GM18909 (cell line): ENCODE data around the gene PLXNA3.

Source experiments
- ATAC-seq: cut with Tn5 transposase; IDR thresholded peaks from one replicate; pipeline ENCODE4 v1.9.1; 2021; ENCODE audit warnings: mild to moderate bottlenecking; ENCODE audit not compliant: unreplicated experiment, poor library complexity

The PLXNA3 gene

DNA sequence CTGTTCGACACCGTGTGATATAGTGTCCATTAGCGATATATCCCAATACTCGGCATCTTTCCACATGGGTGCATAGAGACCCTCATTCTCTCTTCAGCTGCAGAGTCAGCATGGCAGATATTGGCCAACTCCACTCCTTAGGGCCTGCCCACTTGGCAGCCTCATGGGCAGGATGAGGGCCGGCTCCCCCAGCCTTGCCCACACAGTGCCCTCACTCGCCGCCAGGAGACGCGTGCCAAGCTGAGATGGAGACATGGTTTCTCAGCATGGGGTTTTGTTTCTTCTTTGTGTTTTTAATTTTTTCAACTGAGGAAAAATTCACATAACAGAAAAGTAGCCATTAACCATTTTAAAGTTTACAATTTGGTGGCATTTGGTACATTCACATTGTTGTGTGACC lies 5.3 kb upstream of the PLXNA3 start:
- no peak for ATAC-seq

DNA sequence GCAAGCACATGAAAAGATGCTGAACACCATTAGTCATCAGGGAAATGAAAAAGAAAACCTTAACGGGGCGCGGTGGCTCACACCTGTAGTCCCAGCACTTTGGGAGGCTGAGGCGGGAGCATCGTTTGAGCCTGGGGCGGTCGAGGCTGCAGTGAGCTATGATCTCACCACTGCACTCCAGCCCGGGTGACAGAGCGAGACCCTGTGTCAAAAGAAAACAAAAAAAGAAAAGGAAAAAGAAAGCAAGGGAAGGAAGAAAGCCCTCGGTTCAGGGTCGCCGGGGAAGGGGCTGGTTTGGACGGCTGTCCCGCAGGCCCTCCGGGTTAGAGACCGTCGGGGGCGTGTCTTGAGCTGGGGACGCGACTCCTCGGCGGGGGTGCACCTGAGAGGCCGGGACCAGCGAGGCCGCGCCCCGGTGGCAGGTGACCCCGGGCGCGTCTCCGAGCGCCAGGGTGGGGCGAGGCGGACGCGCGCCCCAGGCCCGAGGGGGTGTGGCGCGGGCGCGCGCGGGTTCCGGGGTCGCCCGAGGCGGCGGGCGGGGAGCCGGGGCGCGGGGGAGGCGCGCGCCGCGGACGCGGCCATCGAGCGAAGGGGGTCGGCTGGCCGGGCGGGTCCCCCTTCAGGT lies 478 bp upstream of the PLXNA3 start:
- ATAC-seq: peak; percentile 41

DNA sequence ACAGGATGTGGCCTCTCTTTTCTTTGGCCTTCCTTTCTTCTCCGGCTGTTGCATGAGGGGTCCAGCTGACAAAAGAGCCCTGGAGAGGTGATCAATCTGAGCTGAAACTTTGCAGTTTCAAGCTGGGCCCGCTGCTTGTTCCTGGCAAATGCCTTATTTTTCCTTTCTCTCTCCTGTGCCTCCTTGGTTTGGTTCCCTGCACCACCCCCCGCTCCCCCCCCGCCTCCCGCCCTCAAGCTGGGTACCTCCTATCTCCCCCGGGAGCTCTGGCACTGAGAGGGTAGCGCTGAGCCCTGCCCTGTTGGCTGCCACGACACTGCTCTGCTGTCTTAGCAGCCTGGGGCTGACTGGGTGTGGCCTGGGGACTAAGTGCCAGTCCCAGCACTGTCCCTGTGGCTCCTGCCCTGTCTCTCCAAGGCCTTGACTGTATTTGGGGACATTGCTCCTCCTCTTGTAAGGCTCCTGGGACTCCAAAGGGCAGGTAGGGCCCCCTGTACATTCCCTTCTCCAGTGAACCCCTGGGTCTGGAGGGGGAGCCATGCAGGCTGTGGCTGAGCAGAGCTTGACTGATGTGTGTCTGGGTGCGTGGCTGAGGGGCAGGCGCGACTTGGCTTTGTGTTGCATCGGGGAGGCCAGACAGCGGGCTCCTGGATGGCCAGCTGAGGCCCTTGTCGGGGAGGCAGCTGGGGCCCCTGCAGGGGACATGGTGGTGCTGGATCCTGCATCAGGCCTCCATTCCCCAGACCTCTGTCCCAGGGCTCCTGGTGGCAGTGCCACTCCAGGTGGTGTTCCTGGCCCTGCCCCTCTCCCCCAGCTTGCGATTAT lies 1.1 kb downstream of the PLXNA3 start:
- no peak for ATAC-seq

DNA sequence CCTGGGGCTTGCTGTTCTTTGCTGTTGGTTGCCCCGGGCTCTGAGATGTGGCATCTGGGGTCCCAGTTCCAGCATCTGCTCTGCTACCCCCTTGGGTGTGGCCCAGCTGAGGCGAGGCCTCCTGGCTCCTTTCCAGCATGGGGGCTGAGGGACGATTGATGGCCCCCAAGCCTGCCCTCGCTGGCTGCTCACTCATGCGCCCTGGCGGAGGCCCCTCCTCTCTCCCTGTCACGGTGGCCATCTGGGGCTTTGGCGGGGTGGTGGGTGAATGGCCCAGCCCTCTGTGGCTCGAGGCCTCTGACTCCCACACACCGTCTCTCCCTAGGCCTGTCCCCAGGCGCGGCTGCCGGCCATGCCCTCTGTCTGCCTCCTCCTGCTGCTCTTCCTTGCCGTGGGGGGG lies 1.8 kb downstream of the PLXNA3 start:
- no peak for ATAC-seq

DNA sequence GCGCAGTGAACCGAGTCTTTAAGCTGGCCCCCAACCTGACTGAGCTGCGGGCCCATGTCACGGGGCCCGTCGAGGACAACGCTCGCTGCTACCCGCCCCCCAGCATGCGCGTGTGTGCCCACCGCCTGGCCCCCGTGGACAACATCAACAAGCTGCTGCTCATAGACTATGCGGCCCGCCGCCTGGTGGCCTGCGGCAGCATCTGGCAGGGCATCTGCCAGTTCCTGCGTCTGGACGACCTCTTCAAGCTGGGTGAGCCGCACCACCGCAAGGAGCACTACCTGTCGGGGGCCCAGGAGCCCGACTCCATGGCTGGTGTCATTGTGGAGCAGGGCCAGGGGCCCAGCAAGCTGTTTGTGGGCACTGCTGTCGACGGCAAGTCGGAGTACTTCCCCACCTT lies 2.2 kb downstream of the PLXNA3 start:
- ATAC-seq: no peak

DNA sequence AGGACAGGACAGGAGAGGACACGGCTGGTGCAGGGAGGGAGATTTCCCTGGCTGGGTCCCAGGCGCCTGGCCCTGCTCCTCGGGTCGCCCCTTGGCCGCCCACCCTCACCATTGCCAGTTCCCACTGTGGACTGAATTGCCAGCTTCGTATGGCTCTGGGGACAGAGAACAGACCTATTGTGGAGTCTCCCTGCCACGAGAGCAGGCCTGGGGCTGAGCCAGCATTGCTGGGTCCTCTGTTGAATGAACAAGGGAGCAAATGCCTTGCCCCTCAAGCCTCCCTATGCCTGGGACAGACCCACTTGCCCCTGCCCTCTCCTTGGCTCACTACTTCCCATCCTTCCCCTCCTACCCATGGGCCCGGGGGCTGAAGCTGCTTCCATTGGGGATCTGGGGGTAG lies 4.3 kb downstream of the PLXNA3 start:
- ATAC-seq: no peak

DNA sequence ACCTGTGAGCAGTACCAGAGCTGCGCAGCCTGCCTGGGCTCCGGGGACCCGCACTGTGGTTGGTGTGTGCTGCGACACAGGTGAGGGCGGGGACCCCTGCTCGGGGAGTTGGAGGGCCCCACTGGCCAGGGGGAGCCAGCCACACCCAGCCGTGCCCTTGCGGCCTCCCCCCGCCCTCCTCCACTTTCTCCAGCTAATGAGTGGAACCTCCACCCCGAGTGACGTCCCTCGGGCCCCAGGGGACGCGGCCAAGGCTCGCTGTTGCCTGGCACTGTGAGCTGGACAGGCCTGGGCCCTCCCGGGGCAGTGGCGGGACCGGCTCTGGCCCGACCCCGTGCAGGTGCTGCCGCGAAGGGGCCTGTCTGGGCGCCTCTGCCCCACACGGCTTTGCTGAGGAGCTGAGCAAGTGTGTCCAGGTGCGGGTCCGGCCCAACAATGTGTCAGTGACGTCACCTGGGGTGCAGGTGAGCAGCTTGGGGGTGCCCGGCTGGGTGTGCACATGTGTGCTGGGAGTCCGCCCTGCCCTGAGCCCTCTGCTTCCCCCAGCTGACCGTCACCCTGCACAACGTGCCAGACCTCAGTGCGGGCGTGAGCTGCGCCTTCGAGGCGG lies 5.6 kb downstream of the PLXNA3 start:
- no peak for ATAC-seq

DNA sequence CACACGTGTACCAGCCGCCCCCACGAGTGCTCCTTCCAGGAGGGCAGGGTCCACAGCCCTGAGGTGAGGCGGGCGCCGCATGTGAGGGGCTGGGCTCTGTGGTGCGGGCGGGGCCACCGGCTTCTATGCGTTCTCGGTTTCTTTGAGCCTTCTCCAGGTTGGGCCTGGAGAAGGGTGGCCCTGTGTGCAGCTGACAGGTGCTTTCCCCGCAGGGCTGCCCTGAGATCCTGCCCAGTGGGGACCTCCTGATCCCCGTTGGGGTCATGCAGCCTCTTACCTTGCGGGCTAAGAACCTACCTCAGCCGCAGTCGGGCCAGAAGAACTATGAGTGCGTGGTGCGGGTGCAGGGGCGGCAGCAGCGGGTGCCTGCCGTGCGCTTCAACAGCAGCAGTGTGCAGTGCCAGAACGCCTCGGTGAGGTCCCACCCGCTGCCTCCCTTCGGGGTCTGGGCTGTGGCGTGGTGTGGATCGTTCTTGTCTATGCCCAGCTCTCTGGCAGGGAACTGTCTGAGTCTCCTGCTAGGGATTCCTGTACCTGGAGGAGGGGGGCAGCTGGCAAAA lies 6.8 kb downstream of the PLXNA3 start:
- ATAC-seq: no peak

DNA sequence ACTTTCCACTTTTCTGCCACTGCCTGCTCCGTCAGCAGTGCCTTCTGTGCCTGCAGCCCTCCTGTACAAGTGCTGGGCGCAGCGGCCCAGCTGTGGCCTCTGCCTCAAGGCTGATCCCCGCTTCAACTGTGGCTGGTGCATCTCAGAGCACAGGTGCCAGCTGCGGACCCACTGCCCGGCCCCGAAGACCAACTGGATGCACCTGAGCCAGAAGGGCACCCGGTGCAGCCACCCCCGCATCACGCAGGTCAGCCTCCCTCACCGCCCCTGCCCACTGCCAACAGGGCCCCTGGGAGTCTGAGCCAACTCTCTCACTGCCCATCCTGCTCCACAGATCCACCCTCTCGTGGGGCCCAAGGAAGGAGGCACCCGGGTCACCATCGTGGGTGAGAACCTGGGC lies 7.5 kb downstream of the PLXNA3 start:
- no peak for ATAC-seq

DNA sequence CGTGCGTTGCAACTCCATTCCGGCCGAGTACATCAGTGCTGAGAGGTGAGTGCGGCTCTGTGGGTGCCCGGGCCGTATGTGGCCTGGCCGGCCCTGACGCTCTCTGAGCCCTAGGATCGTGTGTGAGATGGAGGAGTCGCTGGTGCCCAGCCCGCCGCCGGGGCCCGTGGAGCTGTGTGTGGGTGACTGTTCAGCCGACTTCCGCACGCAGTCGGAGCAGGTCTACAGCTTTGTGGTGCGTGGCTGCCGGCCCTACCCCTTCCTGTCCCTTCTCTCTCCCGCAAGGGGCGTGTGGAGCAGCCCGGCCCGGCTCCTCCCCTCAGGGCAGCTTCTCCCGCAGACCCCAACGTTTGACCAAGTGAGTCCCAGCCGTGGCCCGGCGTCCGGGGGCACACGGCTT lies 8.0 kb downstream of the PLXNA3 start:
- ATAC-seq: no peak

DNA sequence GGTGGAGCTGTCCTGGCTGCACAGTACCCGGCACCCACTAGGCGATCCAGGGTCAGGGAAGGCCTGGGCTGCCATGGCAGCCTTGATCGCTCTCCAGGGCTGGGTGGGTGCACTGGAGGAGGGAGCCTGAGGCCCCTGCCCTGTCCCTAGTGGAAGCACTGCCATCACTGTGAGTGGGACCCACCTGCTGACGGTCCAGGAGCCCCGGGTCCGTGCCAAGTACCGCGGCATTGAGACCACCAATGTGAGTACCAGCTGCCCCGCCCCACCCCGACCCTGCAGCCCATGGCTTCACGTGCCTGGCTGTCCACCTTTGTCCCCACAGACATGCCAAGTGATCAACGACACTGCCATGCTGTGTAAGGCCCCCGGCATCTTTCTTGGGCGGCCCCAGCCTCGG lies 8.8 kb downstream of the PLXNA3 start:
- ATAC-seq: no peak

DNA sequence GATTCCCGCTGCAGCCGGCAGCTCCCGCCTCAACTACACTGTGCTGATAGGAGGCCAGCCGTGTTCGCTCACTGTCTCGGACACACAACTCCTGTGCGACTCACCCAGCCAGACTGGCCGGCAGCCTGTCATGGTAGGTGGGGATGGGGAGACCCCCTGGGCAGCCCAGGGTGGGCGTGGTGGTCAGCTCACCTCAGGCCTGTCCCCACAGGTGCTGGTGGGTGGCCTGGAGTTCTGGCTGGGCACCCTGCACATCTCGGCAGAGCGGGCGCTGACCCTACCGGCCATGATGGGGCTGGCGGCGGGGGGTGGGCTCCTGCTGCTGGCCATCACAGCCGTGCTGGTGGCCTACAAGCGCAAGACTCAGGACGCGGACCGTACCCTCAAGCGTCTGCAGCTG lies 9.5 kb downstream of the PLXNA3 start:
- no peak for ATAC-seq

DNA sequence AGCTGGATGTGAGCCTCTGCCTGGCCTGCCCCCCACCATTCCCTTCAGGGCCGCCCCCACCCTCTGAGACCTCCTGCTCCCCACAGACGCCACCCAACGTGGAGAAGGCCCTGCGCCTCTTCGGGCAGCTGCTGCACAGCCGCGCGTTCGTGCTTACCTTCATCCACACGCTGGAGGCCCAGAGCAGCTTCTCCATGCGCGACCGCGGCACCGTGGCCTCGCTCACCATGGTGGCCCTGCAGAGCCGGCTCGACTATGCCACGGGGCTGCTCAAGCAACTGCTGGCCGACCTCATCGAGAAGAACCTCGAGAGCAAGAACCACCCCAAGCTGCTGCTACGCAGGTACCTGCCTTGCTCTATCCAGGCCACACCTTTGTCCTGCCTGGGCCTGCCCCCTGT lies 10.1 kb downstream of the PLXNA3 start:
- no peak for ATAC-seq

DNA sequence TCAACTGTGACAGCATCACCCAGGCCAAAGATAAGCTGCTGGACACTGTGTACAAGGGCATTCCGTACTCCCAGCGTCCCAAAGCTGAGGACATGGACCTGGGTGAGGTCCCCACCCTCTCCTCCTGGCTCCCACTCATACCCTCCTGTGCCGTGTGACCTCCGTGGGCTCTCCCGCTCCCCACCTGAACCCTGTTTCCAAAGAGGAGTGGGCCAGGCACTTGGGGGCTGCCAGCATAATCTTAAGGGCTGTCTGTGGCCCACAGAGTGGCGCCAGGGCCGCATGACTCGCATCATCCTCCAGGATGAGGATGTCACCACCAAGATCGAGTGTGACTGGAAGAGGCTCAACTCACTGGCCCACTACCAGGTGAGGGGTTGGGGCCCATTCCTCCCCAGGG lies 11.0 kb downstream of the PLXNA3 start:
- no peak for ATAC-seq

DNA sequence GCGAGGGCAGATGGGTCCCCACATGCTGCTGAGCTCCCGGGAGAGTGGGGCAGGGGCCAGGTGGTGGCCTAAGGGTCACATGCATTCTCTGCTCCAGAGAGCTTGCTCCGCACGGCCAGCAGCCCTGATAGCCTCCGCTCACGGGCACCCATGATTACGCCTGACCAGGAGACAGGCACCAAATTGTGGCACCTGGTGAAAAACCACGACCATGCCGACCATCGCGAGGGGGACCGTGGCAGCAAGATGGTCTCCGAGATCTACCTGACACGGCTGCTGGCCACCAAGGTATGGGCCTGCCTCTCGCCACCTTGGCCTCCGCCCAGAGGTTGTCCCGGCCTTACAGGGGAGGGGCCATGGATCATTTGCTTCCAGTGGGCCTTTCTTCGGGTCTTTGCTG lies 11.8 kb downstream of the PLXNA3 start:
- ATAC-seq: no peak

DNA sequence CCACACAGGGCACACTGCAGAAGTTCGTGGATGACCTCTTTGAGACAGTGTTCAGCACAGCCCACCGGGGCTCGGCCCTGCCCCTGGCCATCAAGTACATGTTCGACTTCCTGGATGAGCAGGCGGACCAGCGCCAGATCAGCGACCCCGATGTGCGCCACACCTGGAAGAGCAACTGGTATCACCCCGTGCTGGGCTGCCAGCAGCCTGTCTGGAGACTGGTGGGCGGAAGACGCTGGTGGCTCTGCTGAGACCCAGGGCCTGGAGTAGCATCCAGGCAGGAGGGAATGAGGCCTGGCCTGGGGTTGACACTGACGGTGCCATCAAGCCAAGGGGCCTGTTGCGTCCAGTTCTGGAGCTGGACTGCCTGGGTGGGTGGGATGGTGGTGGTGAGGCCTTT lies 12.4 kb downstream of the PLXNA3 start:
- no peak for ATAC-seq

DNA sequence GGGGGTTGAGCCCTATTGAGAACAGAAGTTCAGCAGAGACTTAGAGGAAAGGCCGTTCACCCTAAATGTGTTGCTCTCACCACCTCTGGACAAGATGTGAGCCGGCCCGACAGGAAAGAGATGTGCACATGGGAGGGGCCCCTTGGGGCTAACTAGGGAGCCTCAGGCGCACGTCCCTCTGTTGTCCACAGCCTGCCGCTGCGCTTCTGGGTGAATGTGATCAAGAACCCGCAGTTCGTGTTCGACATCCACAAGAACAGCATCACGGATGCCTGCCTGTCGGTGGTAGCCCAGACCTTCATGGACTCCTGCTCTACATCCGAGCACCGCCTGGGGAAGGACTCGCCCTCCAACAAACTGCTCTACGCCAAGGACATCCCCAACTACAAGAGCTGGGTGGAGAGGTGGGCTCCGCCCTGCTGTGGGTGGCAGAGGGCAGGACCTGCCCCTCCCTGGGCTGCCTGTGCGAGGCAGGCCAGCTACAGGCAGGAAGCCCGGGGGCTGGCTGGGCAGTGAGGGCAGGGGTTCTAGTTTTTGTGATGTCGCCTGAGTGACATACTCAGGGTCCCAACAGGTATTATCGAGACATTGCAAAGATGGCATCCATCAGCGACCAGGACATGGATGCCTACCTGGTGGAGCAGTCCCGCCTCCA lies 13.0 kb downstream of the PLXNA3 start:
- ATAC-seq: no peak

DNA sequence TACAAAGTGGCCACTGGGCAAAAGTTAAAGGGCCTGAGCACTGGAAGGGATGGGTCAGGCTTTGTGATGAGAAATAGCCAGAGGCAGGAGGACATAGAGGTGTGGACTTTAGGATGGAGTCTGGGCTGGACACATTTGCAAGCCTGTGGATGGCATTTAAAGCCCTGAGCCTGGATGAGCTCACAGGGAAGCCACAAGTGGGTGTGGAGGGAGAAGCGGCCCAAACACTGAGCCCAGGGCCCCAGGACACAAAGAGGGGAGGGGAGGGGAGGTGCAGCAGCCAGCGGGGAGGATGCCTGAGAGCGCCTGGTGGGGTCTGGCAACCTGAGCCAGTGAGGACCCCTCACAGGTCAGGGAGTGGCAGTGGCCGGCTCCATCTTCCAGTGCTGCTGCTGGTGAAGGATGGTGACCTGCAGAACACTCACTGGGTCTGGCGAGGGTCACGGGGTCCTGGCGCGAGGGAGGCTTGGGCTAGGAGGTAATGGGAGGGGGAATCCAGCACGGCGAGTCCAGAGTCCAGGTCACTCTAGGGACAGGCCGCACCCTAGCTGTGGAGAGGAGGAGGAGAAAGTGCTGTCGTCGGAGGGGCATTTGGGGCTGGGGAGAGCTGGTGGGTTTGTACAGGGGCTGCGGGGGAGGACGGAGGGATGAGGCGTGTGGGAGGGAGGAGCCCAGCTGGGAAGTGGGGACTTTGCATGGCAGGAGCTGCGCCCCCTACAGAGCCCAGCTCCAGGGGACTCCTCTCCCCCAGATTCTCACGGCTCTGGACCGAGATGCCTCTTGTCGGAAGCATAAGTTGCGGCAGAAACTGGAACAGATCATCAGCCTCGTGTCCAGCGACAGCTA lies 14.0 kb downstream of the PLXNA3 start:
- no peak for ATAC-seq

DNA sequence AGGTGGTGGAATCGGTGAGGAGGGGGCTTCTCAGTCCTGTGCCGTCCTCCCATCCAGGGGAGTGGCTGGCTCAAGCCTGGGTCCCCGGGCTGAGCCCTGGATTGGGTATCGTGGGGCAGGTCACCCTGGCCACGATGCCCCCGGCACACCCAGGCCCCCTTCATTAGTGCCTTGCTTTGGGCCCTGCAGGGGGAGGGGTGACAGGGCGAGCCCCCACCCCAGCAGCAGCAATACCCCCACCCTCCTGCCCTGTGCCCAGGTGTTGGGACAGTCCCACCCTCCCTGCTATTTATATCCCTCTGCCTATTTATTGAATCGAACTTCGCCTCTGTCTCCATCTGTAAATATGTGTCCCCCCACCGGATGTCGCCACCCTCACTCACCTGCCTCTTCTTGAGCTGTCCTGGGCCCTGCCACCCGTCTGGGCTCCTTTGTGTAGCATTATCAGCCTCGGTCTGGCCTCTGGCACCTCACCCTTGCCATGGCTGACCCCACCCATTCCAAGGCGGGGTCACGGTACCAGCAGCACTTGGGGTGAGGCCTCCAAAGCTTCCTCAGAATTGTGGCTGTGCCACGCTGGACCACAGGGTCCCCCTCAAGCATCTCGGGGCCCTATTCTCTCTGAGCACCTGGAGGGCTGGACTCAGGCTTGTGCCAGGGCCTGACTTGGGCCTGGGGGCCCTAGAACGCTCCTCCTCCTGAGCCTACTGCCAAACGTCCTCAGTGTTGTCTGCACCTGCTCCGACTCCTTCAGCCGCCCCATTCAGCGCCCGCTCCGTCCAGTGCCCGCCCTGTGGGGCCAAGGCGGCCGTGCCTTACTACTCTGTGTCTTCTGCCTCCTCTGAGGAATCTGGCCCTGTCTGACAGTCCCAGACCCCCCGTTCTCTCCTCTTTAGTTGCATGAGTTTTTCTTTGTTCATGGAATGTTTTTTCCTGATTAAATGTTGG lies 14.9 kb downstream of the PLXNA3 start:
- no peak for ATAC-seq
